Measurements from ENCODE around the gene SCMH1.
"Not testable (repeated sequence)": the region's sequence is repeated elsewhere in the genome, so short reads cannot be mapped to it uniquely, and the experiment has no call there.

Gene SCMH1

GRCh38 chr1:41249319-41249718 is 7.2 kb upstream of the SCMH1 start:
- DNase-seq (ENCODE audit: low read depth) = no peak

- no peak for DNase-seq (ENCODE audit: low read depth)
Measured at GRCh38 chr1:41246568-41246967, 4.5 kb upstream of the SCMH1 start.

DNA sequence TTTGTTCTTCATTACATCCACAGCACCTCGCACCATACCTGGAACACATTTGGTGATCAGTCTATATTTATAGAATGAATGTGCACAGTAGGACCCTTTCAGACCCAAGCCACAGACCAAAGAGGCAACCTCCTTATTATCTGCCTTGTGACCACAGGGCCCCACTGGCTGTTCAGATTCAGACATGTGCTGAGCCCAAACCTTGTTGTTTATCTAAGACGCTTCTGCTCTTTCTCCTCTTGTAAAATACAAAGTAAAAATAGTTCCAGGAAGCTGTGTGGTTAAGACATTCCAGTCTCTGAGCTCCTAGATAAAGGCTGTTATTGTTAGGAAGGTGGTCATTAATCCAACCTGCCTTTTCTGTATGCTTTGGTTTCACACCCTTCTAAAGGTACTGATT is 3.6 kb upstream of the SCMH1 start:
- no peak for DNase-seq (ENCODE audit: low read depth)

DNA sequence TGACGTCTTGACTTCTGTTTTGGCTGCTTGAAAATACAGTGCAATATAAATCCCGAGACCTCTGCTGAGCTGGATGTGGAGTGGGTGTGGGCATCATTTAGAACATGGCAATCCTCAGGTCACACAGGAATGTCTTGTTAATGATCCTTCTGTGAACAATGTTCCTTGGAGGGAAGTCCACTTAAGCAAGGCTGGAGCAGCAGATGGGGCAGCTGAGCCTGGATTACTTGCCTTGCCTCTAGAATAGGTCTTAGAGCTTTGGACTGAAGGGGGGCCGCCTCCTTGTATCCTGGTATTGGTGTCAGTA is 926 bp upstream of the SCMH1 start:
- no peak for DNase-seq (ENCODE audit: low read depth)

GRCh38 chr1:41242342-41243078 is 404 bp upstream of the SCMH1 start:
- no peak for DNase-seq (ENCODE audit: low read depth)

DNA sequence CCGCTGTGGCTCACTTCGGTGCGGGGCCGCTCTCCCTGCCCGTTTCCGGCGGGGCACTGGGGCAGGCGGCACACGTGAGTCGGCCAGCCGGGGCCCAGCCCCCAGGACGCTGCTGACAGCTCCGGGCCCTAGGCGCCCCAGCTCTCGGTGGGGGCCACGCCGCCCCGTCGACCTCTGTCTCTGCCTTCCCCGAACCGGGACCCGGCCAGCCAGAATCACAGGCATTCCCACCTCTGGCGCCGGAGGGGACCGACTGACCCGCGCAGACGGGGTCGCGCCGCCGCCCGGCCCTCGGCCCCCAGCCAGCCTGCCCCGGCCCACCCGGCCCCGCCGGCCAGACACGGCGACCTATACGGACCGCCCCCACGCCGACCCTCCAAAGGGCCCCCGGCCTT is 755 bp downstream of the SCMH1 start:
- DNase-seq (ENCODE audit: low read depth) = no peak

DNA sequence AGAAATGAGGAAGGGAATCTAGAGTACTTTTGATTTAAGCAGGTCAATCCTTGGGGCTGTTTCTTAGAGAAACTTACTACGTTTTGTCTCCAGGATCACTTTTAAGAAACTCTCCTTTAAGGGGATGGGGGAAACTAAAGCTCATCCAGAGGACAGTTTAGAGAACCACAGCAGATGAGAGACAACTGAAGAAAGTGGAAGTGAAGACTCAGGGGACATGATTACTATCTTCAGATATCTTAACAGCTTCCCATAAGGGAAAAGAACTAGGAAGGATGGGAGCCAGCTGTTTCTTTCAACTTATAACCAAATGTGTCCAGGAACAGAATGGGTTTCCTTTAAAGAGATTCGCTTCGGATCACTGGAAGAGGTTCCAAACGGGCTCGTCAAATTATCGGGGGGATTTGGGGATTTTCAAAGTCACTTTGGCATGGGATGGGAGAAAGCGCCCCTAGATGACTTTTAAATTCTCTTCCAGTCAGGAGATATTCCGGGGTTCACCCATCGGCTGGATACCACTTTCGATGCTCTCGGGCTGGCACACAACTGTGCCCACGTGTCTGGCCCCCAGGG is 1.2 kb downstream of the SCMH1 start:
- DNase-seq (ENCODE audit: low read depth) = no peak

- no peak for DNase-seq (ENCODE audit: low read depth)
Measured at GRCh38 chr1:41239988-41240610, 2.0 kb downstream of the SCMH1 start.

DNA sequence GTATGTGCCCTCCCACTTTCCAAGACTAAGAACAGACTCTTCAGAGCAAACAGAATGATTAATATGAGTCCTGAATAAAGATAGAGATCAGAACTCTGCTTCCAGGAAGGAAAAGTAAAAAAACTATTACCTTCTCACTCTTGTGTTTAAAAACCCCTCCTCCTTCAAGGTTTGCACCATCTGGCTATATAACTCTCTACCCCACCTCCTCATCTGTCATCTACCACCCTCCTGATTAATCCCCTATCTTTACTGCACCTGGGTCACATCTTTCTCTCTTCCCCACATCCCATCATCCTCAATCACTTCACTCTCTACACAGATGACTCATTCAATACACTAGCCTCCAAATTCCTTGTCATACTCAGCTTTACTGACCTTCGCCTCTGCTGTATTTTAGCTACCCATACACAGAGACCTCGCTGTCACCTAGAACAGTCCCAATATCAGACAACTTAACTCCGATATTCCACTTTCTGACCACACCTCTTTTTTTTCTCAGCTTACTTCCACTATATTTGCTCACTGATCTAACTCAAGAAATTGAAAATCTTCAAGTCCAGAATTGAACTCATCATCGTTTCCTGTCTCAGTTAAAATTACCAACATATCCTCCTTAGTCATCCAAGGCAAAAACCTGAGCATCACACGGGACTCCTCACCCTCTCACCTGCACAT is 3.7 kb downstream of the SCMH1 start:
- DNase-seq (ENCODE audit: low read depth) = no peak

- DNase-seq (ENCODE audit: low read depth) = no peak
Measured at GRCh38 chr1:41236781-41237180, 5.3 kb downstream of the SCMH1 start.

GRCh38 chr1:41235893-41236292 is 6.2 kb downstream of the SCMH1 start:
- DNase-seq (ENCODE audit: low read depth) = no peak

- no peak for DNase-seq (ENCODE audit: low read depth)
Measured at GRCh38 chr1:41233708-41234107, 8.4 kb downstream of the SCMH1 start.

GRCh38 chr1:41232305-41232704 is 9.8 kb downstream of the SCMH1 start:
- DNase-seq (ENCODE audit: low read depth) = no peak

GRCh38 chr1:41230656-41231055 is 11.4 kb downstream of the SCMH1 start:
- no peak for DNase-seq (ENCODE audit: low read depth)

- DNase-seq (ENCODE audit: low read depth) = not testable (repeated sequence)
Measured at GRCh38 chr1:41229219-41229618, 12.9 kb downstream of the SCMH1 start.

DNA sequence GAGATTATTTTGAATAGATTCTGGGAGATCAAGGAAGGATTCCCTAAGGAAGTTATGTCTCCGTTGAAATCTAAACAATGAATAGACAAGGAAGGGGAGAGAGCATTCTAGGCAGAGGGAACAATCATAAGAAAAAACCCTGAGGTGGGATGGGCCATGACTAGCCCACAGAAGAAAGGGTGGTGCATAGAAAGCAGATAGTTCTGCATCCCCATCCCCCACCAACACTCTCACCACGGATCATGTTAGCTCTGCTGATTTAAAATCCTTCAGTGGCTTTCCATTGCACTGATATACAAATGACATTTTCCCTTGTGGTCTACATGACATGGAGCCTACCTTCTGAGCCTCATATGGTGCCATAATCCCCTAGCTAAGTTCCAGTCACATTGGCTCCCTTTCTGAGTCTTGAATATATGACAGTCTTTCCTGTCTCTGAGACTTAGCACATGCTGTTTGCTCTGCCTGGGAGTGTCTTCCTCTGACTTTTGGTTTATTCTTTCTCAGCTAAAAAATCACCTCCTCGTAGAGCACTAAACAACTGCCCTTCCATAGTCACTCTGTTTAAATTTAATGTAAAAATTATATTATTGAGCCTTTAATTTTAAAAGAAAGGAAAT is 15.2 kb downstream of the SCMH1 start:
- DNase-seq (ENCODE audit: low read depth) = no peak

DNA sequence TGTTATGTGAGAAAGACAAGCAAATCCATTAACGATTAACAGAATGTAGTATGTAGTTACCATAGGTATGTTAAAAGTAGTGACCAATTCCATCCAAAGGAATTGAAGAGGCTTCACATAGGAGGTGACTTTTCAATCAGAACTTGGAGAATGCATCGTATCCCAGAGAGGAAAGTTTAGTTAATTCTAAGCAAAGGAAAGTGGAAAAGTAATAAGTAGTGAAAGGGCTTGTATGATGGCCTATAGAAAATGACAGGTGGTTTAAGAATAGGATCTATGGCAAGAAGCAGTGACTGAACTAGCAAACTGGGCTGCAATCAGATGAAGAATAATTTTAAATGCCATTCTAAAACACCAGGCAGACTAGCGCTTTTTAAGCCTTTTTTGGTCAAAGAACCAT is 16.6 kb downstream of the SCMH1 start:
- DNase-seq (ENCODE audit: low read depth) = no peak

- no peak for DNase-seq (ENCODE audit: low read depth)
Measured at GRCh38 chr1:41222496-41222895, 19.6 kb downstream of the SCMH1 start.

DNA sequence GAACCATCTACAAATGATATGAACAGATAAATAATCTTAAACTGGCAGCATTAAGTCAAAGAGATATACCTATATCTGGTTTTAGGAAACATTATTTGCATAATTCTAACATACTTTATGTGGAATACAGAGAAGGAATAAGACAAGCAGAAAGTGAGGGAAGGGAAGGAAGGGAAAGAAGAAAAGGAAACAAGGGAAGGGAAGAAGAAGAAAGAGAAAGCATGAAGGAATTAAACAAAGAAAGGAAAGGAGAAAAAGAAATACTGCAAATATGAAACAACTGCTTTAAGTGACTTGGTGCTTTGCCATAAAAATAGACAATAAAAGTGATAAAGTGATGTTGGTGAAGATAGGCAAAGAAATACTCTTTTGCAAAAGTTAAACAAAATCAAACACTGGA is 20.1 kb downstream of the SCMH1 start:
- no peak for DNase-seq (ENCODE audit: low read depth)

- no peak for DNase-seq (ENCODE audit: low read depth)
Measured at GRCh38 chr1:41218152-41218551, 24.0 kb downstream of the SCMH1 start.

DNA sequence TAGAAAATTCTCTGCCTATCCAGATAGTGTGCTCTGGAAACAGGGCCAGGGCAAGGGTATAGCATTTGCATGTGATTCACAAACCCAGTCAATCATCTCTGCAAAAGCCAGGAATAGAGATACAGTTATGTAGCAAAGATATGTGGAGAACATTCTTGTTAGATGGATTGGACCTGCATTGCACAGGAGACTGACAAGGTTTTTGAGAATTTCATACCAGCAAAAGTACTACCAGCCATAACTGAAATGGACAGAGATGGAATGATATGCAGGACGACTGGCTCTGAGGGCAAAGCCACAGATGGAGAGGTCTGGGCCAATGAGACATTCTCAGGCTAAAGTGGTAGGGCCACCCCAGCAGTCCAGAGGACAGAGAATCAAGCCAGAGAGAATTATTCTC is 24.7 kb downstream of the SCMH1 start:
- DNase-seq (ENCODE audit: low read depth) = no peak

- DNase-seq (ENCODE audit: low read depth) = no peak
Measured at GRCh38 chr1:41215623-41216022, 26.5 kb downstream of the SCMH1 start.

DNA sequence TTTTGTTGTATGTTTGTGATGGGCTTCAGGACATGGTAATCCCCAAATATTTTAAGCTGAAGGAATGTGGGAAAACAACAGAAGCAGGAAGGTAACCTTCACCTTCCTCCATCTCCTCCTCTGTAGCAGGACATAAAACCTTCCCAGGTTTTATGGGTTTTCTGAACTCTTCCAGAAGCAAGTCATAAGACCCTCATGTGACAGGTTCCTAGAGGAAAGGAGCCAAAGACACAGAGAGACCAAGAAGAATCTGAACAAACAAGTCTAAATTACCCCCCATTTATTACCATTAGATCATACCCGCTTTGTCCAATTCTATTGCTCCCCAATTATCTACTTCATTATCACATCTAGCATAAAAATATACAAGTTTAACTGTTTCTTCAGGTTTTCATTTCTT is 28.8 kb downstream of the SCMH1 start:
- no peak for DNase-seq (ENCODE audit: low read depth)

All from T follicular helper cell (primary cell).